Measurements from ENCODE around the gene RIOX2.

- TF ChIP-seq, protein P1, sequence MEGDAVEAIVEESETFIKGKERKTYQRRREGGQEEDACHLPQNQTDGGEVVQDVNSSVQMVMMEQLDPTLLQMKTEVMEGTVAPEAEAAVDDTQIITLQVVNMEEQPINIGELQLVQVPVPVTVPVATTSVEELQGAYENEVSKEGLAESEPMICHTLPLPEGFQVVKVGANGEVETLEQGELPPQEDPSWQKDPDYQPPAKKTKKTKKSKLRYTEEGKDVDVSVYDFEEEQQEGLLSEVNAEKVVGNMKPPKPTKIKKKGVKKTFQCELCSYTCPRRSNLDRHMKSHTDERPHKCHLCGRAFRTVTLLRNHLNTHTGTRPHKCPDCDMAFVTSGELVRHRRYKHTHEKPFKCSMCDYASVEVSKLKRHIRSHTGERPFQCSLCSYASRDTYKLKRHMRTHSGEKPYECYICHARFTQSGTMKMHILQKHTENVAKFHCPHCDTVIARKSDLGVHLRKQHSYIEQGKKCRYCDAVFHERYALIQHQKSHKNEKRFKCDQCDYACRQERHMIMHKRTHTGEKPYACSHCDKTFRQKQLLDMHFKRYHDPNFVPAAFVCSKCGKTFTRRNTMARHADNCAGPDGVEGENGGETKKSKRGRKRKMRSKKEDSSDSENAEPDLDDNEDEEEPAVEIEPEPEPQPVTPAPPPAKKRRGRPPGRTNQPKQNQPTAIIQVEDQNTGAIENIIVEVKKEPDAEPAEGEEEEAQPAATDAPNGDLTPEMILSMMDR (IDR thresholded peaks at IDR 0.05; ENCODE audit: low read length), result no peak
- TF ChIP-seq EZH2 (optimal IDR thresholded peaks at IDR 0.05; ENCODE audit: low read depth, low read length) (no peak), EZH2phosphoT487 (IDR thresholded peaks at IDR 0.05; ENCODE audit: low read length) (no peak)
These were observed 3.2 kb upstream of the RIOX2 start for GRCh38 chr3:97975466-97975865.
